NK-92 (cell line): ENCODE measurements around the gene CENPH.
"Not testable (repeated sequence)": the region's sequence is repeated elsewhere in the genome, so short reads cannot be mapped to it uniquely, and the experiment has no call there.

Experiments
- DNase-seq: peaks from one replicate; lab custom pipeline; 2025; ENCODE audit not compliant: unreplicated experiment; lab: John Stamatoyannopoulos, UW

Gene CENPH, protein sequence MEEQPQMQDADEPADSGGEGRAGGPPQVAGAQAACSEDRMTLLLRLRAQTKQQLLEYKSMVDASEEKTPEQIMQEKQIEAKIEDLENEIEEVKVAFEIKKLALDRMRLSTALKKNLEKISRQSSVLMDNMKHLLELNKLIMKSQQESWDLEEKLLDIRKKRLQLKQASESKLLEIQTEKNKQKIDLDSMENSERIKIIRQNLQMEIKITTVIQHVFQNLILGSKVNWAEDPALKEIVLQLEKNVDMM

DNA sequence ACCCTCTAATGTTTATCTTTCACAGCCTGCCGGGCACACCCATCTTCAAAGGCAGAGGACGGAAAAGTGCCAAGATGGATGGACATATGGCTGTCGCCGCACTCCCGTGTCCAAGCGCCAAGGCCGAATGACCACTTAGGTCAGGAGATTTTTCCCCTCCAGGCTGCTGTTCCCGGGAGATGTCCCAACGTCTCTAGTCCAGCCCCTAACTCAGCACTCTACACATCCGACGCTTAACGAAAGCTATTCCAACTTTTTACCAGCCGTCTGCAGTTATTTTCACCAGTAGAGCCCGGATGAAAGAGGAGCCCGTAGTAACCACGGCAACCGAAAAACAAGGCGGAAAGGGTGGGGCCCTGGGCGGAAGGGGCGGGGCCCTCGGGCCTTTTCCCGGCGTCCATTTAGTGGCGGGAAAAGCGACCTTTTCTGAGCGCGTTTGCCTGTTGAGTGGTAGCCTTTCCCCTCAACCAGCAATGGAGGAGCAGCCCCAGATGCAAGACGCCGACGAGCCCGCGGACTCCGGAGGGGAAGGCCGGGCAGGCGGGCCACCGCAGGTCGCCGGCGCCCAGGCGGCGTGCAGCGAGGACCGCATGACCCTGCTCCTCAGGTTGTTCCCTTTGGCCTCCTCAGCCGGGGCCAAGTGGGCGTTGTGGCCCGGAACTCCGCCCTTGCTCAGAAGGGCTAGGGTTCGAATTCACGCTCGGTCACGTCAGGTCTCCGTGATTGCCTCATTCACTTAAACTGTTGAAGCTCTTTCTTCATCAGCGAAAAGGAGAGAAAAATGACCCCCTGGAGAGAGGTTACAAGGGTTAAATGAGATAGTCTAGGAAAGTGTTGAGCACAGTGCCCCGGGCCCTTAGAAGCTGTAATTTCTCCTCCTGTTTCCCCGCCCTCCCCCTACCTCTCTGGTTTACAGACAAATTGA lies at the start of gene CENPH:
Gene CENPH, plus strand, starts transcription at position 422 of the 925 bp plus-strand sequence. Its CDS starts 52 bp downstream, at position 474.
- DNase-seq: peak; percentile 41

DNA sequence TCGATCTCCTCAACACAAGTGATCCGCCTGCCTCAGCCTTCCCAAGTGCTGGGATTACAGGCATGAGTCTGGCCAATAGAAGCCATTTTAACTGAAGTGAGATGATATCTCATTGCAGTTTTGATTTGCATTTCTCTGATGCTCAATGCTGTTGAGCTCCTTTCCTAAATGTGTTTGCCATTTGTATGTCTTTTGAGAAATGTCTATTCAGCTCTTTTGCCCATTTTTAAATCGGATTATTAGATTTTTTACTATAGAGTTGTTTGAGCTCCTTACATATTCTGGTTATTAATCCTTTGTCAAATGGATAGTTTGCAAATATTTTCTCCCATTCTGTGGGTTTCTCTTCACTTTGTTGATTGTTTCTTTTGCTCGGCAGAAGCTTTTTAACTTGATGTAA lies 49.1 kb upstream of the CENPH start:
- DNase-seq: not testable (repeated sequence)

GRCh38 chr5:69140827-69141226 lies 48.6 kb upstream of the CENPH start:
- no peak for DNase-seq

- not testable (repeated sequence) for DNase-seq
Measured at GRCh38 chr5:69148576-69148975, 40.8 kb upstream of the CENPH start.

GRCh38 chr5:69148981-69149675 lies 40.3 kb upstream of the CENPH start:
- DNase-seq: no peak

DNA sequence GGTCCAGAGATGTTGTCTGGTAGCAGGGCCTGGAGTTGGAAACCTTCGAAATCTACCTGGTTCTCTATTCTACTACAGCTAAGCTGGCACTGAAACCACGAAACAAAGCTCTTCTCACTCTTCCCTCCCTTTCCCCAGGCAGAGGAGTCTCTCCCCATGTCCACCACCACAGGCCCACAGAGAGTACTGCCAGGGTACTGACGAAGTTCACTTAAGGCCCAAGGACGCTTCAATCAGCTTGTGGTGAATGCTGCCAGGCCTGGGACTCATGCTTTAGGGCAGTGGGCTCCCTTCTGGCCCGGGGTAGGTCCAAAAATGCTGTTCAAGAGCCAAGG lies 39.7 kb upstream of the CENPH start:
- DNase-seq: no peak

DNA sequence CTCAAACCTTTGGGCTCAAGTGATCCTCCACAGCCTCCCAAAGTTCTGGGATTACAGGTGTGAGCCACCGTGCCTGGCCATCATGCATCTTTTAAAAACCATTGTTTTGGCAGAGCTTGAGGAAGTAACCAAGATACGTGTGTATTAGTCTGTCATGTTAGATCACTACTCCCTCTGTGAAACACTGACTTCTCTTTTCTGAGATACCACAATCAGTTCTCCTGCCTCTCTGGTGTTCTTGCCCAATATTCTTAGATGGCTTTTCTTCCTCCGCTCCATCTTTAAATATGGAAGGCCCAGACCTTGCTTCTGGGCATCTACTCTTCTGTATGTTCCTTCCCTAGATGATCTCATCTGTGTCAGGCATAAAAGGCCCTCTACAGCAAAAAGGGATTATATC lies 36.7 kb upstream of the CENPH start:
- DNase-seq: no peak

GRCh38 chr5:69156456-69156855 lies 32.9 kb upstream of the CENPH start:
- no peak for DNase-seq

- DNase-seq: no peak
Measured at GRCh38 chr5:69158039-69158438, 31.3 kb upstream of the CENPH start.

- no peak for DNase-seq
Measured at GRCh38 chr5:69160651-69161050, 28.7 kb upstream of the CENPH start.

DNA sequence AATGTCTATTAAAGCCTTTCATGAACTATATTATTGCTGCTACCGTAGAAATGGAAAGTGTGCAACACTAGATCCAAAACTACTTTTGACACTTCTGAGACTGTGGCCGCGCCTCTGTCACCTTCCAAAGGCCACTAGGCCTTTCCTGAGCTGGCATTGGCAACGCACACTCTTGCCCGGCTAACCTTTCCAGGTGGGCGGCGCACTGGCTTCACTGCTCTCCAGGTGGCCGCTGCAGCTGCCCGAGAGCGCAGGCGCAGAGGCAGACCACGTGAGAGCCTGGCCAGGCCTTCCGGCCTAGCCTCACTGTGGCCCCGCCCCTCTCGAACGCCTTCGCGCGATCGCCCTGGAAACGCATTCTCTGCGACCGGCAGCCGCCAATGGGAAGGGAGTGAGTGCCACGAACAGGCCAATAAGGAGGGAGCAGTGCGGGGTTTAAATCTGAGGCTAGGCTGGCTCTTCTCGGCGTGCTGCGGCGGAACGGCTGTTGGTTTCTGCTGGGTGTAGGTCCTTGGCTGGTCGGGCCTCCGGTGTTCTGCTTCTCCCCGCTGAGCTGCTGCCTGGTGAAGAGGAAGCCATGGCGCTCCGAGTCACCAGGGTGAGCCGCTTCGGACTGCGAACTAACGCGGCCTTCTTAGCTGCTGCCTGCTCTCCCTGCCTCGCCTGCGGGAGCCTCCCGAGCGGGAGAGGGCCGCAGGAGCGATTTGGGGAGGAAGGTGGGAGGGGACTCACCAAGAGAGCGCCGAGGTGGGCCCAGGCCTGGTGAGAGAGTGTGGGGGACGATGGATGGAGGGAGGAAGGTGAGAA lies 22.5 kb upstream of the CENPH start, which contains the start of gene CCNB1:
Gene CCNB1, plus strand, starts transcription at position 465 of the 807 bp plus-strand sequence. Its CDS starts 113 bp downstream, at position 578.
- peak; percentile 77 for DNase-seq

DNA sequence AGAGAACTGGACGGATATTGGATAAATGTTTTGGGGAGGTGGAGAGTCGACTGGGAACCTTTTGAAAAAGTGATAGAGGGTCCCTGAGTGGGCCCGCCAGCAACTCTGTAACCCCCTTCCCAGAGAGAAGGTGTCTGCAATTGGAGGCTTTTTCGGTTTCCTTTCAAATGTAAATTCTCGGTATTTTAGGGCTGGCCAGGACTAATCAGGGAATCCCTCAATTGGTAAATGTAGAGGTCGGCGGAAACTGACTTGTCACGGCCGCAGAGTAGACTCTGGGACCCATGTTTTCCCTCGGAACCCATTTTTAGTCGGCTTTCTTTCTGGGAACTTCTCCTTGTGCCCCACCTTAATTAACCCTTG lies 21.9 kb upstream of the CENPH start:
- DNase-seq: no peak

DNA sequence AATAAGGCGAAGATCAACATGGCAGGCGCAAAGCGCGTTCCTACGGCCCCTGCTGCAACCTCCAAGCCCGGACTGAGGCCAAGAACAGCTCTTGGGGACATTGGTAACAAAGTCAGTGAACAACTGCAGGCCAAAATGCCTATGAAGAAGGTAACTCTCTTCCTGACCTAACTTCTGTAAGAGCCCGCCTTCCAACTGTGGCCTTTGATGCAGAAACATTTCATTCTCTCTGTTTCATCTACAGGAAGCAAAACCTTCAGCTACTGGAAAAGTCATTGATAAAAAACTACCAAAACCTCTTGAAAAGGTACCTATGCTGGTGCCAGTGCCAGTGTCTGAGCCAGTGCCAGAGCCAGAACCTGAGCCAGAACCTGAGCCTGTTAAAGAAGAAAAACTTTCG lies 21.5 kb upstream of the CENPH start:
- no peak for DNase-seq

DNA sequence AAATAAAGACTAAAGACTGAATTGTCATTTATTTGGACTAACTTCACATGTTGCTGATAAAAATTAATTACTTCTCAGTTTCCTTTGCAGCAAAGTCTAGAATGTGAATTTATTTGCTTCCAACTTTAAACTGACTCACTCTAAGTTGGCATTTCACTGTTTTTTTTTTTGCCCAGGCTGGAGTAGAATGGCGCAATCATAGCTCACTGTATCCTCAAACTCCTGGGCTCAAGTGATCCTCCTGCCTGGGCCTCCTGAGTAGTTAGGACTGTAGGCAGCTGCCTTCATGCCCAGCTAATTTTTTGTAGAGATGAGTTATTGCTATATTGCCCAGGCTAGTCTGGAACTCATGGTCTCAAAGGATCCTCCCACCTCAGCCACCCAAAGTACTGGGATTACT lies 18.9 kb upstream of the CENPH start:
- DNase-seq: no peak

DNA sequence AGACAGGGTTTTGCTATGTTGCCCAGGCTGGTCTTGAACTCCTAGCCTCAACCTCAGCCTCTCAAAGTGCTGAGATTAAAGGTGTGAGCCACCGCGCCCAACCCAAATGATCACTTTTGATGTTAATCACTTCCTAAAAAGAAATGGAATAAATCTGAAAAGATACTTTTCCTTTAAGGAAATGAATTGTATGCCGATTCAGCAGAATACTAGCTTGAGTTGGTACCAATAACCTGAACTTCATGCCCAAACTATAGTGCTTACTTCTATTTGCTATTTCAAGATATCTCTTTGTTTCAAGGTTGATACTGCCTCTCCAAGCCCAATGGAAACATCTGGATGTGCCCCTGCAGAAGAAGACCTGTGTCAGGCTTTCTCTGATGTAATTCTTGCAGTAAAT lies 18.4 kb upstream of the CENPH start:
- DNase-seq: no peak

- DNase-seq: not testable (repeated sequence)
Measured at GRCh38 chr5:69181659-69182293, 7.6 kb upstream of the CENPH start.

DNA sequence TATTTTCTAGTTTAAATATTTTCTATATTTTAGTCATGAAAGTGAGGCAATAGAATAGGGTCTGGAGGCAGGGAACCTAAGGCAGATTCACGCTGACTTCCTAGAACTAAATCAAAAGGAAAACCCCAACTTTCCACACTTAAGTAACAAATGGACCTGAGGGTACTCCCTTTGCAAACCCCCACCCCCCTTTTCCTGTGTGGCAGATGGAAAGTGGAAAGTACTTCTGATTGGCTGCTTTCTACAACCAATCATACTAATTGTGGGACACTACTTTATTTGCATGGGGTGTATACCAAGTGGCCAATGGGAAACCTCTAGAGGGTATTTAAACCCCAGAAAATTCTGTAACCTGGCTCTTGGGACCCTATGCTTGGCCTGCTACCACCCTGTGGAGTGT lies 4.8 kb upstream of the CENPH start:
- no peak for DNase-seq

DNA sequence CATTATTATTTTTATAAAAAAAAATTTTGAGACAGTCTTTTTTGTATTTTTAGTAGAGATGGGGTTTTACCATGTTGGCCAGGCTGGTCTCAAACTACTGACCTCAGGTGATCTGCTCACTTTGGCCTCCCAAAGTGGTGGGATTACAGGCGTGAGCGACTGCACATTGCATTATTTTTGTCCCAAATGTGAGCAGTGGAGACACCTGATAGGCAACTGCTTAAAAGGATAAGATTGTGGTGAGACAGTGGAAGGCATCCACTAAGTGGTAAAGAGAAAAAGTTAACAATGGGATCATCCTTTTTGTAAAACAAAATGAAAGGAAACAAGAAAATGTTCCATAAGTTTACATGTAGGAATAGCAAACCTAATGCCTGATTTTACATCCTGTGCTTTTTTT lies 2.0 kb upstream of the CENPH start:
- DNase-seq: no peak

- no peak for DNase-seq
Measured at GRCh38 chr5:69188811-69189161, 597 bp upstream of the CENPH start.

DNA sequence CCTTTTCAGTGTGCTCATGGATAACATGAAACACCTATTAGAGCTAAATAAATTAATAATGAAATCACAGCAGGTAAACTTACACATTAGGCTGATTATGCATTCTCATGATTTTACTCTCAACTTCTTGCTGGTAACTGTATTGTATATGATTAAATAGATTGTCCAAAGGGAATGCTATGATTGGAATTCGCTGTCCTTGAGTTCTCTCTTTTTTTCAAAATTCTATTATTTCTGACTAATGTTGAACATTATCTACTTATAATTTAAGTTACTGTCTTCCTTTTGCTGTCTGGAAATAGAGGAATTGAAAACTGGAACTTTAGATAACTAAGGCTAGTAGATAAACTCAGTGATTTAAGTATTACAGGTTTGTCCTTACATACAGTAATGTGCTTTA lies 13.1 kb downstream of the CENPH start:
- no peak for DNase-seq
